H9 (cell line): ENCODE results near the gene ZFYVE27. TPM values are rescaled to one million over a fixed set of nuclear protein-coding genes. Genes with fewer than 3 reads are reported as not detected.

Source experiments
- DNase-seq: peaks from one replicate; pipeline ENCODE4 v3.0.0-alpha.2; 2017
- H2AFZ ChIP-seq: one replicate; pipeline ENCODE4 v1.6.1; 2013; ENCODE audit warnings: mild to moderate bottlenecking, low read length, control low read depth, moderate library complexity
- H2AK5ac ChIP-seq: 2 replicates; pipeline ENCODE4 v1.6.1; 2013; ENCODE audit warnings: low read length, control low read depth, mixed read lengths; ENCODE audit not compliant: insufficient read length
- H2BK120ac ChIP-seq: one replicate; pipeline ENCODE4 v1.6.1; 2013; ENCODE audit warnings: low read depth, mild to moderate bottlenecking, low read length, control low read depth, inconsistent platforms; ENCODE audit not compliant: poor library complexity, severe bottlenecking
- H2BK12ac ChIP-seq: 2 replicates; pipeline ENCODE4 v1.6.1; 2013; ENCODE audit warnings: low read length, control low read depth, mixed read lengths, low read depth; ENCODE audit not compliant: insufficient read length
- H2BK15ac ChIP-seq: 2 replicates; pipeline ENCODE4 v1.6.1; 2013; ENCODE audit warnings: low read depth, low read length, control low read depth
- H2BK20ac ChIP-seq: one replicate; pipeline ENCODE4 v1.6.1; 2013; ENCODE audit warnings: low read depth, mild to moderate bottlenecking, low read length, control low read depth, inconsistent platforms; ENCODE audit not compliant: poor library complexity, severe bottlenecking
- H2BK5ac ChIP-seq: 2 replicates; pipeline ENCODE4 v1.6.1; 2013; ENCODE audit warnings: low read length, control low read depth, mixed read lengths; ENCODE audit not compliant: insufficient read length
- H3K14ac ChIP-seq: 2 replicates; pipeline ENCODE4 v1.6.1; 2013; ENCODE audit warnings: low read length, control low read depth; ENCODE audit not compliant: insufficient read depth
- H3K18ac ChIP-seq: 2 replicates; pipeline ENCODE4 v1.6.1; 2013; ENCODE audit warnings: low read depth, mild to moderate bottlenecking, mixed read lengths, low read length, control low read depth; ENCODE audit not compliant: insufficient read length
- H3K23ac ChIP-seq: 2 replicates; pipeline ENCODE4 v1.6.1; 2013; ENCODE audit warnings: low read length, control low read depth, mixed read lengths, low read depth; ENCODE audit not compliant: insufficient read length
- H3K23me2 ChIP-seq: 2 replicates; pipeline ENCODE4 v1.6.1; 2013; ENCODE audit warnings: low read depth, mild to moderate bottlenecking, mixed read lengths, low read length, control low read depth; ENCODE audit not compliant: insufficient read length, poor library complexity, severe bottlenecking
- H3K27ac ChIP-seq: 2 replicates; pipeline ENCODE4 v1.5.1; 2013; ENCODE audit warnings: low read length, control low read depth, mixed read lengths, low read depth; ENCODE audit not compliant: insufficient read length
- H3K27me3 ChIP-seq: 2 replicates; pipeline ENCODE4 v1.6.1; 2013; ENCODE audit warnings: low read length, control low read depth, inconsistent platforms; ENCODE audit not compliant: insufficient read depth
- H3K4ac ChIP-seq: 2 replicates; pipeline ENCODE4 v1.6.1; 2013; ENCODE audit warnings: low read depth, mild to moderate bottlenecking, control low read depth, inconsistent platforms, low read length, moderate library complexity
- H3K4me1 ChIP-seq: 2 replicates; pipeline ENCODE4 v1.6.1; 2013; ENCODE audit warnings: low read length, control low read depth, inconsistent platforms; ENCODE audit not compliant: insufficient read depth
- H3K4me2 ChIP-seq: 2 replicates; pipeline ENCODE4 v1.6.1; 2013; ENCODE audit warnings: low read length, control low read depth, mixed read lengths; ENCODE audit not compliant: insufficient read length, insufficient read depth
- H3K56ac ChIP-seq: 2 replicates; pipeline ENCODE4 v1.6.1; 2013; ENCODE audit warnings: low read depth, mild to moderate bottlenecking, mixed read lengths, low read length, control low read depth; ENCODE audit not compliant: insufficient read length
- H3K79me1 ChIP-seq: 2 replicates; pipeline ENCODE4 v1.6.1; 2013; ENCODE audit warnings: low read depth, mild to moderate bottlenecking, moderate library complexity, low read length, control low read depth, inconsistent platforms; ENCODE audit not compliant: insufficient read depth, poor library complexity, severe bottlenecking
- H3K79me2 ChIP-seq: 2 replicates; pipeline ENCODE4 v1.6.1; 2013; ENCODE audit warnings: low read length, control low read depth, inconsistent platforms; ENCODE audit not compliant: insufficient read depth
- H3K9ac ChIP-seq: 2 replicates; pipeline ENCODE4 v1.6.1; 2013; ENCODE audit warnings: low read length, control low read depth, mixed read lengths; ENCODE audit not compliant: insufficient read length; ENCODE audit errors: extremely low read depth
- H3K9me3 ChIP-seq: one replicate; pipeline ENCODE4 v1.6.1; 2013; ENCODE audit warnings: low read depth, low read length, inconsistent platforms; ENCODE audit not compliant: control insufficient read depth
- H3T11ph ChIP-seq: one replicate; pipeline ENCODE4 v1.6.1; 2013; ENCODE audit warnings: mild to moderate bottlenecking, low read length, control low read depth, inconsistent platforms
- H4K20me1 ChIP-seq: one replicate; pipeline ENCODE4 v1.6.1; 2013; ENCODE audit not compliant: control insufficient read depth, insufficient read length, insufficient read depth
- H4K5ac ChIP-seq: 2 replicates; pipeline ENCODE4 v1.6.1; 2013; ENCODE audit warnings: low read depth, mild to moderate bottlenecking, mixed read lengths, low read length, control low read depth; ENCODE audit not compliant: insufficient read length
- H4K8ac ChIP-seq: replicated peaks from 2 replicates; pipeline ENCODE4 v1.6.1; 2013; ENCODE audit warnings: low read length, control low read depth, mixed read lengths, low read depth; ENCODE audit not compliant: insufficient read length
- H4K91ac ChIP-seq: 2 replicates; pipeline ENCODE4 v1.6.1; 2013; ENCODE audit warnings: low read depth, mild to moderate bottlenecking, moderate library complexity, mixed read lengths, low read length, control low read depth; ENCODE audit not compliant: insufficient read length
- H3K27ac Mint-ChIP-seq, 3 experiments: 2 replicates in 2 of 3; 3 replicates in 1 of 3; pipeline ENCODE4 v1.8.0; 2020 to 2021; ENCODE audit warnings: mixed read lengths in 3 of 3, mild to moderate bottlenecking in 1 of 3, moderate library complexity in 1 of 3
- H3K27me3 Mint-ChIP-seq: 2 replicates; pipeline ENCODE4 v1.8.0; 2021; ENCODE audit warnings: low read depth, mild to moderate bottlenecking, moderate library complexity, mixed read lengths
- H3K36me3 Mint-ChIP-seq, 3 experiments: 2 replicates in 2 of 3; 3 replicates in 1 of 3; pipeline ENCODE4 v1.8.0; 2020 to 2021; ENCODE audit warnings: low read depth in 3 of 3, mixed read lengths in 3 of 3; ENCODE audit not compliant: insufficient read depth in 1 of 3
- H3K4me1 Mint-ChIP-seq, 2 experiments: 2 replicates each; pipeline ENCODE4 v1.8.0; 2020; ENCODE audit warnings: mixed read lengths in 2 of 2
- H3K4me3 Mint-ChIP-seq, 2 experiments: 2 replicates in 1 of 2; 3 replicates in 1 of 2; pipeline ENCODE4 v1.8.0; 2020 to 2021; ENCODE audit warnings: mild to moderate bottlenecking in 2 of 2, mixed read lengths in 2 of 2, moderate library complexity in 1 of 2
- H3K9me3 Mint-ChIP-seq, 2 experiments: 2 replicates in 1 of 2; 3 replicates in 1 of 2; pipeline ENCODE4 v1.8.0; 2020; ENCODE audit warnings: mild to moderate bottlenecking in 2 of 2, mixed read lengths in 2 of 2, moderate library complexity in 1 of 2
- WGBS: extraction: QIAGEN DNeasy Blood & Tissue Kit; methylation state at CpG from one replicate; pipeline ENCODE4 v1.1.7; 2013; ENCODE audit warnings: missing lambda C conversion rate, low lambda C conversion rate, mixed read lengths; ENCODE audit not compliant: insufficient read length; ENCODE audit errors: extremely low coverage; 5-methylcytosine and 5-hydroxymethylcytosine counted together
- total RNA-seq: library from RNA; stranded (reverse); gene quantifications from 2 replicates; pipeline ENCODE4 v1.2.1, GENCODE V29; 2021
- TF ChIP-seq, protein P1 (sequence below): fragments of 200-600 bp; sonication (generic); conservative IDR thresholded peaks from 3 replicates; pipeline ENCODE4 v1.8.0; 2021; ENCODE audit warnings: antibody characterized with exemption, mild to moderate bottlenecking

ZFYVE27 gene
- total RNA-seq, 1 experiment from 2014 or later, result 33.2 TPM

- H3K79me2 ChIP-seq, result no peaks in the 10 kb centered on the region
- no peak overlapping the region for H4K91ac ChIP-seq
- no peak overlapping the region for H2BK15ac ChIP-seq
- H2BK120ac ChIP-seq, result no peak overlapping the region
- TF ChIP-seq, protein P1, sequence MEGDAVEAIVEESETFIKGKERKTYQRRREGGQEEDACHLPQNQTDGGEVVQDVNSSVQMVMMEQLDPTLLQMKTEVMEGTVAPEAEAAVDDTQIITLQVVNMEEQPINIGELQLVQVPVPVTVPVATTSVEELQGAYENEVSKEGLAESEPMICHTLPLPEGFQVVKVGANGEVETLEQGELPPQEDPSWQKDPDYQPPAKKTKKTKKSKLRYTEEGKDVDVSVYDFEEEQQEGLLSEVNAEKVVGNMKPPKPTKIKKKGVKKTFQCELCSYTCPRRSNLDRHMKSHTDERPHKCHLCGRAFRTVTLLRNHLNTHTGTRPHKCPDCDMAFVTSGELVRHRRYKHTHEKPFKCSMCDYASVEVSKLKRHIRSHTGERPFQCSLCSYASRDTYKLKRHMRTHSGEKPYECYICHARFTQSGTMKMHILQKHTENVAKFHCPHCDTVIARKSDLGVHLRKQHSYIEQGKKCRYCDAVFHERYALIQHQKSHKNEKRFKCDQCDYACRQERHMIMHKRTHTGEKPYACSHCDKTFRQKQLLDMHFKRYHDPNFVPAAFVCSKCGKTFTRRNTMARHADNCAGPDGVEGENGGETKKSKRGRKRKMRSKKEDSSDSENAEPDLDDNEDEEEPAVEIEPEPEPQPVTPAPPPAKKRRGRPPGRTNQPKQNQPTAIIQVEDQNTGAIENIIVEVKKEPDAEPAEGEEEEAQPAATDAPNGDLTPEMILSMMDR, result no peak
- H3K4ac ChIP-seq, result no peak overlapping the region
- no peak overlapping the region for H2BK5ac ChIP-seq
- H3K27ac Mint-ChIP-seq, result no peak overlapping the region
- H3K36me3 Mint-ChIP-seq, result no peaks in the 10 kb centered on the region
- H2BK20ac ChIP-seq, result no peak overlapping the region
- no peak overlapping the region for H3K18ac ChIP-seq
- no peaks in the 10 kb centered on the region for H3K9me3 ChIP-seq
- H4K5ac ChIP-seq, result no peak overlapping the region
- H3K4me1 ChIP-seq, result no peaks in the 10 kb centered on the region
- H3K9me3 Mint-ChIP-seq, result no peaks in the 10 kb centered on the region
- no peaks in the 10 kb centered on the region for H3K23me2 ChIP-seq
- H4K20me1 ChIP-seq, result no peaks in the 10 kb centered on the region
- no peak overlapping the region for H3T11ph ChIP-seq
- no peak overlapping the region for H3K56ac ChIP-seq
- no peak overlapping the region for H3K14ac ChIP-seq
- no peak for DNase-seq
- no peak overlapping the region for H3K9ac ChIP-seq
- no peak overlapping the region for H3K27ac ChIP-seq
- H2AFZ ChIP-seq, result no peak overlapping the region
- H3K79me1 ChIP-seq, result no peaks in the 10 kb centered on the region
- H3K27me3 ChIP-seq, result no peaks in the 10 kb centered on the region
- no peak overlapping the region for H3K4me2 ChIP-seq
- H2BK12ac ChIP-seq, result no peak overlapping the region
- H3K27me3 Mint-ChIP-seq, result peaks cover 3% of the 10 kb centered on the region; the same call in 1 of the 2 replicates
- H3K4me3 Mint-ChIP-seq, result no peak overlapping the region
- no peak overlapping the region for H4K8ac ChIP-seq
- WGBS, result no CpG with 5 or more reads among the region's 7 CpGs
- no peak overlapping the region for H2AK5ac ChIP-seq
- H3K23ac ChIP-seq, result no peak overlapping the region
- H3K4me1 Mint-ChIP-seq, result peaks cover 9 to 15% of the 10 kb centered on the region in 2 experiments
Measured at GRCh38 chr10:97810446-97810845, 73.5 kb downstream of the ZFYVE27 start.

Other genes starting within 250 kb of the ZFYVE27 start
- gene MMS19, start 238.7 kb upstream of the ZFYVE27 start, total RNA-seq, result 102 and 104 TPM in 2 replicates
- gene UBTD1, start 238.2 kb upstream of the ZFYVE27 start, total RNA-seq, result 18.1 and 19.0 TPM in 2 replicates
- gene ANKRD2, start 164.3 kb upstream of the ZFYVE27 start, total RNA-seq, result not detected in 2 replicates
- 0.72 and 0.79 TPM in 2 replicates for gene HOGA1, start 152.7 kb upstream of the ZFYVE27 start, total RNA-seq
- 0.31 TPM in 1 of 2 replicates, not detected in the other for gene C10orf62, start 147.4 kb upstream of the ZFYVE27 start, total RNA-seq
- gene MORN4, start 103.6 kb upstream of the ZFYVE27 start, total RNA-seq, result 11.9 and 12.0 TPM in 2 replicates
- 29.8 and 30.9 TPM in 2 replicates for gene PI4K2A, start 96.5 kb upstream of the ZFYVE27 start, total RNA-seq
- 6.5 and 6.9 TPM in 2 replicates for gene AVPI1, start 49.9 kb upstream of the ZFYVE27 start, total RNA-seq
- gene MARVELD1, start 23.4 kb upstream of the ZFYVE27 start, total RNA-seq, result 26.6 and 26.7 TPM in 2 replicates
- gene SFRP5, start 34.9 kb downstream of the ZFYVE27 start, total RNA-seq, result 1.7 and 1.8 TPM in 2 replicates
- gene GOLGA7B, start 112.7 kb downstream of the ZFYVE27 start, total RNA-seq, result 0.02 and 0.04 TPM in 2 replicates